Liver (tissue), 3 donors: ENCODE measurements around the gene IGSF3.

ENCODE experiments used
- CTCF ChIP-seq: fragments of 150-350 bp; IDR thresholded peaks from 2 replicates; pipeline ENCODE4 v1.5.1; 2017; ENCODE audit warnings: improper control_type of control experiment, low read depth, low read length; ENCODE audit not compliant: missing input control
- EGR1 ChIP-seq, 2 donors: IDR thresholded peaks; 2 replicates each; pipeline ENCODE4 v1.6.1; 2016 to 2018; ENCODE audit warnings: antibody characterized with exemption in 2 of 2, low read depth in 2 of 2
- FOXA1 ChIP-seq: IDR thresholded peaks from 2 replicates; pipeline ENCODE4 v1.6.1; 2016; ENCODE audit warnings: antibody characterized with exemption
- MAX ChIP-seq: IDR thresholded peaks from 2 replicates; pipeline ENCODE4 v1.6.1; 2016; ENCODE audit warnings: antibody characterized with exemption
- REST ChIP-seq: IDR thresholded peaks from 2 replicates; pipeline ENCODE4 v1.6.1; 2016; ENCODE audit warnings: antibody characterized with exemption, mild to moderate bottlenecking
- TAF1 ChIP-seq: conservative IDR thresholded peaks from 2 replicates; pipeline ENCODE4 v1.6.1; 2016; ENCODE audit warnings: antibody characterized with exemption, mild to moderate bottlenecking
- ZBTB33 ChIP-seq: IDR thresholded peaks from 2 replicates; pipeline ENCODE4 v1.6.1; 2016; ENCODE audit warnings: antibody characterized with exemption
- donor health status: healthy.
- donor health status: healthy.

- TF ChIP-seq CTCF = no peak
- TF ChIP-seq EGR1 (IDR thresholded peaks at IDR 0.05; ENCODE audit: low read depth in 2 of 2) = no peak
- no peak for TF ChIP-seq ZBTB33
- TF ChIP-seq TAF1 = no peak
- TF ChIP-seq FOXA1 = no peak
- no peak for TF ChIP-seq REST
- TF ChIP-seq MAX = no peak
Measured at GRCh38 chr1:116564426-116564825, 103.1 kb downstream of the IGSF3 start.
